ENCODE results near the gene CHPF2. TPM values are rescaled to one million over a fixed set of nuclear protein-coding genes. Genes with fewer than 3 reads are reported as not detected.
A peak's percentile ranks its signal among the peaks of the same experiment; 100 is the strongest.

Gene CHPF2
- total RNA-seq, 2 experiments from 2014 or later = 34.7 to 36.1 TPM

DNA sequence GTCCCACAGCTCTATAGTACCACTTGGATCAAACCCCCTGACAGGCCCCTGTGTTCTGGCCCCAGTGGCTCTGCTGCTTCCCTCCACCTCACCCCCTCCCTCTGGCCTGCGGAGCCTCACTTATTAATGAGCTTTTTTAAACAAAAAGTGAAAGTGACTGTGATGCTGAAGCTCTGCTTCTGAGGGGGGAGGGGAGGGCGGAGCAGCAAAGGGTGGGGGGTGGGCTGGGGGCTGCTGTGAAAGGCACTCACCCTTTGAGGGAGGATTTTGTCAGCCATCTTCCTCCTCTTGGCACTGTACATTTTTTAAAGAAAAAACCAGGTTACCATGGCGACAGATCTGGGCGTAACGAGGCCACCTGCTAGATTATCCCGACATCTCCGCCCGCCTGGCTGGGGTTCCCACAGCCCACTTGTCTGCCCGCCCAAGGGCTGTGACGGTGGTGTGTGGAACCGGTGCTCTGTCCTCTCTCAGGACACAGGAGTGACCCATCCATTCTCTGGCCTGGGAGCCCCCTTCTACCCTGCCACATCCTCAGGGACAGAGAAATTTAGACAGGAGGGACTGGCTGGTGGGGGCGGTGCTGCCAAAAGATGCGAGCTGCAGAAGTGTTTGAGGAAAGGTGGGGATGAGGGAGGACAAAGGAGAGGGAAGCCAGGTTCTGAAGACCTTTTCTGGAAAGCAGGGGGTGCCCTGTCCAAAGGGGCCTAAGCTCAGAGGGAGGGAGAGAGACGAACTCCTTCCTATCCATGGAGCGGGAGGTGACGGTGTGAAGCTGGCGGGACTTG lies 11.3 kb downstream of the CHPF2 start:
- Mint-ChIP-seq H3K4me3 (peak overlapping the region; percentile 65), H3K9me3 (ENCODE audit: insufficient read depth) (no peaks in the 10 kb centered on the region), H3K4me1 (ENCODE audit: low read depth) (peaks cover 37% of the 10 kb centered on the region), H3K36me3 (ENCODE audit: low read depth) (peaks cover 4% of the 10 kb centered on the region), H3K27ac (peak overlapping the region; percentile 86), H3K27me3 (ENCODE audit: low read depth) (peaks cover 30% of the 10 kb centered on the region)
- ChIA-PET POLR2A (interaction anchor here (0.8 to 2.8 kb wide), 3 partner anchors 10 to 19 kb away, joined by 5 to 21 read pairs (median 11); partner anchors contain the start of genes ABCF2 and CHPF2), CTCF (interaction anchor here (0.6 to 4.8 kb wide), 46 partner anchors 7 to 504 kb away, joined by 3 to 59 read pairs (median 4); partner anchors contain the start of genes ABCB8, ABCF2, CHPF2 and GBX1)
- DNase-seq = peak; percentile 64
- peak; percentile 35 for ATAC-seq

DNA sequence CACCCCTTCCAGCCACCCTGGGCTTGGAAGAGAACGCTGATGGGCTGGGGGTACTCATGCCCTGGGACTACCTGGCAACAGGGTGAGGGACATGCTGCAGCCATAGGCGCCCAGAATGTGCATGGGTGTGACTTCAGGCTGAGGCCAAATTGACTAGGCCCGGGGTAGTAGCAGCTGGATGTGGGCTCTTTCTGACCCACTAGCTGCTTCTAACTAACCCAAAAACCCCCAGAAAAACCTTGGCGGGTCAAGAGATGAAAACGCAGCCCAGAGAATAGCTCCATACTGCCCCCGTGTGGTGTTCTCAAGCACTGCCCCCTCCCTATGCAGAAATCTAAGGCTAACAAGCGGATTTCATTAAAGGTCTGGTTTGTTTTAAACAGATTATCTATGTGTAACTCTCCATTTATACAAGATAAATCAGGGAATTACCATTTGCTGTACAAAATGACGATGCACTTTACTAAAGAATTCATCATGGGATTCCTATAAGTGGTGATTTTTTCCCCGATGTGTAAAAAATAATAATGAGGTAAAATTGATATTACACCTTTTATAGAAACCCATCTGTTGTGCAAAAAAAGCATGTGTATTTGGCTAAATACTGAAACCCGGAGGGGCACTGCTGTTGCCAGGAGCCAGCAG lies 12.0 kb downstream of the CHPF2 start:
- CTCF ChIA-PET = interaction anchor here (0.6 to 4.8 kb wide), 44 partner anchors 8 to 503 kb away, joined by 3 to 59 read pairs (median 4); partner anchors contain the start of genes ABCB8, ABCF2, CHPF2 and GBX1
- ATAC-seq (peak; percentile 23), DNase-seq (peak; percentile 81)
- H3K4me3 Mint-ChIP-seq = peak overlapping the region; percentile 65
- H3K36me3 Mint-ChIP-seq (ENCODE audit: low read depth) = peaks cover 2% of the 10 kb centered on the region
- POLR2A ChIA-PET = interaction anchor here (0.5 to 2.8 kb wide), 4 partner anchors 11 to 30 kb away, joined by 4 to 21 read pairs (median 8); partner anchors contain the start of genes ABCF2 and CHPF2
- H3K27ac Mint-ChIP-seq = peak overlapping the region; percentile 86
- peaks cover 32% of the 10 kb centered on the region for H3K27me3 Mint-ChIP-seq (ENCODE audit: low read depth)
- no peaks in the 10 kb centered on the region for H3K9me3 Mint-ChIP-seq (ENCODE audit: insufficient read depth)
- H3K4me1 Mint-ChIP-seq (ENCODE audit: low read depth) = peaks cover 39% of the 10 kb centered on the region

DNA sequence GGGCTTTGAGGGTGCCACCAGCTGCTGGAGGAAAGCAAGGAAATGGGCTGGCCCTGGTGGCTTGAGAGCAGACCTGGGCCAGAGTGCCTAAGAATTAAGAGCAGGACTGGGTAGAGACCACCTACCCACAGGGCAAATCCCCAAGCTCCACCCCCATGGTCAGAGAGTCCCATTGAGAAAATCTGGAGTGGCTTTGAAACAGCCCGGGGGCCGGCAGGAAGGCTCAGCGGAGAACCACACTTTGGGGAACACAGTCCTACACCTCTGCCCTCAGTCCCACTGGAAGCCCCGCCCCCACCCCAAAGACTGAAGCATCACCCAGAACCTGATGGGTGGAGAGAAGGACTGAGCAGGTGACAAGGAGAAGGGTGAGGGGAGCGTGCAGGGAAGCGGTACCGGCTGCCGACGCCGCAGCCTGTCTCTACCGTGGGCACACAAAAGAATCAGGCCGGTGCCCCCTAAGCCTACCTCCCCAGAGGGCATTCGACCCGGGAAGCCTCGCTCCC lies 12.6 kb downstream of the CHPF2 start:
- POLR2A ChIA-PET = interaction anchor here (0.5 to 2.0 kb wide), 2 partner anchors 18 to 30 kb away, joined by 4 to 11 read pairs; partner anchors contain the start of gene ABCF2
- Mint-ChIP-seq H3K27me3 (ENCODE audit: low read depth) (peaks cover 36% of the 10 kb centered on the region), H3K36me3 (ENCODE audit: low read depth) (no peaks in the 10 kb centered on the region), H3K4me3 (peak overlapping the region; percentile 34), H3K27ac (no peak overlapping the region), H3K4me1 (ENCODE audit: low read depth) (peaks cover 42% of the 10 kb centered on the region), H3K9me3 (ENCODE audit: insufficient read depth) (no peaks in the 10 kb centered on the region)
- DNase-seq (no peak), ATAC-seq (no peak)
- CTCF ChIA-PET = interaction anchor here (0.8 to 4.8 kb wide), 33 partner anchors 8 to 237 kb away, joined by 3 to 59 read pairs (median 5); partner anchors contain the start of genes ABCB8, ABCF2, CHPF2 and GBX1

DNA sequence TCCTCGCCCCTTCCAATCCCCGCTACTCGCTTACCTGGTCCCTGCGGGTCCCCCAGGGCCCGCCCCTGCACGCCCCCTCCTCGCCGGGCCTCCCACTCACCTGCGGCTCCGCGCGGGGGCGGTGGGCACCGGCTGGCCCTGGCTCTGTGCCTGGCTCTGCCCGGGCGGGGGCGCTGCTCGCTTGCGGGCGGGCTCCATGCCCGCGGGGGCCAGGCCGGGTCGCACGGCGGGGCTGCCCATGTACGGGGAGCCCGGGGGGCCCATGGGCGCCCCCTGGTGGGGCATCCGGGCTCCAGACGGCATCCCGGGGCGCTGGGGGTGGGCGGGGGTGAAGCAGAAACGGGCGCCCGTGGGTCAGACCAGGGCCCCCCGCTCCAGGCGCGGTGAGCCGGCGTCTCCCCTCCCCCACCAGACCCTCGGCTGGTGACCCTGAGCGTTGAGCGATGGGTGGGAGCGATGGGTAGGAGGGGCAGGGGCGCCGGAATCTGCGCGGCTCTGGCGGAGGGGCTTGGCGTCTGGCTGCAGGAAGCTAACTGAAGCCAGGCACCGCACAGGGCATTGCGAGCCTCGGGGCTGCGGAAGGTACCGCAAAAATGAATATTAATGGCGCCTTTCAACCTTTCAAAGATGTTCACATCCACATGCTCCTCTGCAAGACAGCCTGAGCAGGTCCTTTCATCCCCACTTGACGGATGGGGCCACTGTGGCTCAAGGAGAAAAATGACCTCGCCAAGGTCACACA lies 13.2 kb downstream of the CHPF2 start:
- ATAC-seq (peak; percentile 72), DNase-seq (peak; percentile 69)
- Mint-ChIP-seq H3K4me1 (ENCODE audit: low read depth) (peaks cover 42% of the 10 kb centered on the region), H3K9me3 (ENCODE audit: insufficient read depth) (no peaks in the 10 kb centered on the region), H3K27ac (no peak overlapping the region), H3K27me3 (ENCODE audit: low read depth) (peaks cover 42% of the 10 kb centered on the region), H3K36me3 (ENCODE audit: low read depth) (no peaks in the 10 kb centered on the region), H3K4me3 (peak overlapping the region; percentile 5)
- POLR2A ChIA-PET = no interaction called here
- CTCF ChIA-PET = interaction anchor here (0.7 to 4.8 kb wide), 19 partner anchors 9 to 237 kb away, joined by 3 to 59 read pairs (median 6); partner anchors contain the start of genes ABCB8, ABCF2, CHPF2 and GBX1

DNA sequence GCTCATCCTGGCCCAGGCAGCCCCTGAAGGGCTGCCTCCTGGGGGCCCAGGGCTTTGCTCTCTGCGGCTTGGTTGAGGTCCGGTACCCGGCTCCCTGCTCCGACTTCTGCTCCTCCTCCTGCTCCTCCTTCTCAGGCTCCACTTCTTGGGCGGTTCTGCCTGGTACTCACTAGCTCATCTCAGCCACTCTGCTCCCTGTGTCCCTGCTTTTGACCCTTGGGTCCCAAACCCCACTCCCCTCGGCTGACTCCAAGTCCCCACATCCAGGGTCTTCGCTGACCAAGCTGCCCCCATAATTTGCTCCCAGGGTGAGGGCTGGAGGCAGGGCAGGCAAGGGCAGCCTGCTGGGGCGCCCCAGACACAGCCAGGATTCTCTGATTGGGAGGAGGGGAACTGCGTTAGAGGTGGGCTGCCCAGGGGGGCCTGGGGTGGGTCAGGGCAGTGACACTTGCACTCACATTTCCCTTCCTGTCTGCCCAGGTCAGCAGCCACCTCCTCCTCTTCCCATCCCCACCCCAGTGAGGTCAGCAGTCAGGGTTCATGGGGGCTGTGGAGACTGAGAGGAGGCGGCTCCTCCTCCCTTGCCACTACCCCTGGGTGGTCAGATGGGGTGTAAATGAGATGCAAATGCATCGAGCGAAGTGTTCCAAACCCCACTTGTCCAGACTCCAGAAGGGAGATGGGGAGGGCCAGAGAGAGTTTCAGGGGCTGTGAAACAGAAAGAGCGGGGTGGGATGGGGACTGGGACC lies 14.0 kb downstream of the CHPF2 start:
- Mint-ChIP-seq H3K9me3 (ENCODE audit: insufficient read depth) (no peaks in the 10 kb centered on the region), H3K4me3 (no peak overlapping the region)
- POLR2A ChIA-PET = interaction anchor here (0.6 to 1.0 kb wide), 2 partner anchors 11 to 19 kb away, joined by 3 read pairs; partner anchors contain the start of gene ABCF2

DNA sequence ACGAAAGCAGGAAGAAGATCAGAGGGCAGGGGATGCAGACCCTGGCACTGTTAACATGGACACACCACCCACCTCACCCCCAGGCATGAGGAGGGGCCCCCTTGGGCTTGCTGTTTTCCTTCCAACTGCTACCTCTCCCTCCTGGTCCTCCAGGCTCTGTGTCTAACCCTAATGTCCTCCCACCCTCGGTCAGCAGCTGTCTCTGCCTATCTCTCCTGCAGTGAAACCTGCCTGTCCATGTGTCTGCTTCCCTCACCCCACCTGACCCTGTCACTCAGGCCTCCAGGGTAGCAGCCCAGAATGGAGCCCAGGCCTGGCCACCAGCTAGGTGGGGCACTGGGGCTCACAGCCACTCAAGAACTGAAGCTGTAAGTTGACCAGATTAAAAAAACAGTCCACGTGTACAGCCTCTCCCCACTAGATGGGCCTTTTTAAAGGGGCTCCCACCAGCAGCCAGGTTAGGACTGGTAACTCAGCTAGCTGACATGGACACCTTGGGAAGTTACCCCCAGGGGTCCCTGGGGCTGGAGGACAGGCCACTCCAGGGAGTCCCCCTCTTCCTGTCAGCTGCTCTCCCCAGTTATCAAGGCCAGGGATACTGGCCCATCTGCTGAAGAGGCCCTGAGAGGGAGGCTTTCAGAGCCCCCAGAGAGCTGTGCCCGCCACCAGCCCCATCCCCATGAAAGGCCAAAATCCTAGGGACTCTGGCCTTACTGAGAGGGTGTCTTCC lies 14.7 kb downstream of the CHPF2 start:
- no peak for DNase-seq
- Mint-ChIP-seq H3K36me3 (ENCODE audit: low read depth) (no peaks in the 10 kb centered on the region), H3K27me3 (ENCODE audit: low read depth) (peaks cover 50% of the 10 kb centered on the region), H3K4me1 (ENCODE audit: low read depth) (peaks cover 47% of the 10 kb centered on the region), H3K4me3 (no peak overlapping the region), H3K9me3 (ENCODE audit: insufficient read depth) (no peaks in the 10 kb centered on the region), H3K27ac (no peak overlapping the region)
- CTCF ChIA-PET = interaction anchor here (0.8 to 2.7 kb wide), 6 partner anchors 13 to 123 kb away, joined by 3 to 16 read pairs (median 6); partner anchors contain the start of genes ABCF2 and CHPF2
- ATAC-seq = no peak
- POLR2A ChIA-PET = interaction anchor here (0.6 to 1.0 kb wide), 2 partner anchors 10 to 20 kb away, joined by 3 read pairs; partner anchors contain the start of gene ABCF2

More for the DNA sequence above, 14.0 kb downstream of the CHPF2 start:
- ATAC-seq (no peak), DNase-seq (no peak)
- CTCF ChIA-PET = interaction anchor here (0.6 to 4.8 kb wide), 13 partner anchors 10 to 122 kb away, joined by 3 to 55 read pairs (median 6); partner anchors contain the start of genes ABCF2 and CHPF2
- Mint-ChIP-seq H3K27me3 (ENCODE audit: low read depth) (peaks cover 50% of the 10 kb centered on the region), H3K27ac (no peak overlapping the region), H3K4me1 (ENCODE audit: low read depth) (peaks cover 46% of the 10 kb centered on the region), H3K36me3 (ENCODE audit: low read depth) (no peaks in the 10 kb centered on the region)

DNA sequence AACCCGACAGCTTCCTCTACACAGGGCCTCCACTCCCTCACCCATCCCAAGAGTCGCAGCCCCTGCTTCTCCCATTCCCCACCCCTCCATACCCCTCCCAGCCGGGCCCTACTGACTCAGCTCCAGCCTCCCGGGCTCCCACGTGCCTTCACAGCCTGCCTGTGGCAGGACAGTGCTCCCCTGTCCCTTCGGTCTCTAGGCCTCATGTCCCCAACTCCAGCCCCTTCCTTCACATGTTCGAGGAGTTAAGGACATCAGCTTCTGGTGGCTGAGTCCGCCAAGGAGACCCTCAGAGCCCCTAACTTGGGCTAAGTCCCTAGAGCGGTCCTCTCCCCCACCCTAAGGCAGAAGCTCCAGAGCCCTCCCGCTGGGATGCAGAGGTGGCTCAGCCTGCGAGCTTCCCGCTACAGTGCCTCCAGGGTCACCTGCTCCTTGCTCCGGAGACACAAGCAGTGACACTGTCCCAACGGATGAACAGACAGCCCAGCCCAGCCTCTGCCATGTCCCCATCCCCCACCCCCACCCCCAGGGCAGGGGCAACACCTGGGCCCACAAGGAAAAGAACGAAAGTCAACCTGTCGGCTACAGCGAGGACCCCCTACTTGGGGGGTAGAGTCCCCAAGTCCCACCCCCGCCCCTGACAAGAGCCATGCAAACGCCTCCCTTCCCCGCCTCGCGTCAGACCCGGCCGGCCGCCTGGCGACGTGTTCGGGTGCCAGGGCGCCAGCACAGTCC lies 15.5 kb downstream of the CHPF2 start:
- ChIA-PET CTCF (interaction anchor here (0.8 to 2.7 kb wide), 6 partner anchors 13 to 124 kb away, joined by 3 to 16 read pairs (median 6); partner anchors contain the start of genes ABCF2 and CHPF2), POLR2A (interaction anchor here (1.0 kb wide), 1 partner anchor 21 kb away, joined by 3 read pairs; the partner anchor contains the start of gene ABCF2)
- H3K27ac Mint-ChIP-seq = no peak overlapping the region
- no peaks in the 10 kb centered on the region for H3K9me3 Mint-ChIP-seq (ENCODE audit: insufficient read depth)
- H3K4me1 Mint-ChIP-seq (ENCODE audit: low read depth) = peaks cover 48% of the 10 kb centered on the region
- DNase-seq (no peak), ATAC-seq (no peak)
- H3K36me3 Mint-ChIP-seq (ENCODE audit: low read depth) = no peaks in the 10 kb centered on the region
- no peak overlapping the region for H3K4me3 Mint-ChIP-seq
- H3K27me3 Mint-ChIP-seq (ENCODE audit: low read depth) = peaks cover 58% of the 10 kb centered on the region

DNA sequence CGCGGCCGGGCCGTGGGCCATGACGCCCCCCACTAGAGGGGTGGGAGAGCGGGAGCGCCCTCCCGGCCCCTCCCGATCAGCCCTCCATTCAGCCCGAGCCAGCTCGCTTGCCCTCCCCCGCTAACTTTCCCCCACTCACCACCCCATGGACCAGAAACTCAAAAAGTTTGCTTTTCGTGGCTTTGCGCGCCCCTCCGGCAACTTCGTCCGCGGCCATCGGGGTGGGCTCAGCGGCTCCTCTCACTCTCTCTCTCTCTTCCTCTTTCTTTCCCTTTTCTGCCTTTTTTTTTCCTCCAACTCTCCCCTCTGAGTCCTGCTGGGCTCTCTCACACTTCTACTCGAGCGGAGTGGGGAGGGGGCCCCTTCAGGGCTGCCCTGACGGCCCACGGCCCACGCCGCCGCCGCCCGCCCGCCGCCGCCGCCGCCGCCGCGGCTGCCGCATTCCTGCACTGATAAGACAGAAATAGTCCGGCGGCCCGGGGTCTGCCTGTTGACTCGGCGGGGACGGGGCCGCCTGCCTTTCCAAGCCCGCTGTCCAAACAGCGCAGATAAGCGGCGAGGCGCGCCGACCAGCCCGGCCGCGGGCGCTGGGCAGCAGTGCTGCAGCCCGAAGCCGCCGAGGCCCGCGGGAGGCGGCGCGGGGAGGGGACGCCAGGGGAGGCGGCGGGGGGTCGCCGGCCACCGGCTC lies 16.2 kb downstream of the CHPF2 start, which contains the start of gene SMARCD3:
SMARCD3 (minus strand) TSS at position 349 of the 688 bp plus-strand sequence; CDS start at position 217, 132 bp downstream.
- no peak for ATAC-seq
- Mint-ChIP-seq H3K27ac (no peak within 1 kb of the TSS), H3K27me3 (ENCODE audit: low read depth) (peaks cover 64% of the 10 kb centered on the region), H3K36me3 (ENCODE audit: low read depth) (no peaks in the 10 kb centered on the region), H3K4me1 (ENCODE audit: low read depth) (peaks cover 42% of the 10 kb centered on the region), H3K9me3 (ENCODE audit: insufficient read depth) (no peaks in the 10 kb centered on the region), H3K4me3 (peak within 1 kb of the TSS; percentile 46)
- DNase-seq = no peak
- ChIA-PET POLR2A (no interaction called here), CTCF (interaction anchor here (1.5 to 2.7 kb wide), 2 partner anchors 16 to 21 kb away, joined by 5 to 12 read pairs; partner anchors contain the start of genes ABCF2 and CHPF2)

Data from activated CD8-positive, alpha-beta T cell treated with anti-CD3 and anti-CD28 coated beads, Interleukin-2, amount 10 ng/mL, durations not matched to agents 7 days and 5 days (primary cell).